ENCODE measurements around the gene SYNPO2. TPM values are rescaled to one million over a fixed set of nuclear protein-coding genes. Genes with fewer than 3 reads are reported as not detected.

SYNPO2 gene
- total RNA-seq, 3 donors from 2014 or later, result 18.9 to 804 (median 91.1) TPM

DNA sequence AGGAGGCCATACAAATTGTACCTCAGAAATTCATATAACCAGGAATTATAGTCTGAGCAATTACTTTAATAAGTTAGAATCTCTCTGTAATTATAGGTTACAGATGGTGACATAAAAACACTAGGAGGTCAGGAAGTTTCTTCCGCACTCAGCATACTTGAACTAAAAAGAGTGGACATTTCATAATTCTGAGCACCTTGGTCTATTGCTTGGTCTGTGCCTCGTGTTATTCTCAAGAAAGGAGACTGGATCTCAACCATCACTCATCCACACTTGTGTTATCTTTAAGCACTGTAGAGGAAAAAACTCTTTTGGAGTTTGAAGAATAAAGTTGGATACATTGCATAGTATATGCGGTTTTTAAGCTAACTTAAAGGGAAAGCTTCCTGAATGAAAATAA is 91.1 kb downstream of the SYNPO2 start:
- Histone ChIP-seq H3K9me3 (no peaks in the 10 kb centered on the region), H3K36me3 (ENCODE audit: low read depth) (no peaks in the 10 kb centered on the region), H3K4me3 (no peak overlapping the region), H3K4me1 (ENCODE audit: low read depth) (no peaks in the 10 kb centered on the region)
- TF ChIP-seq, protein P1, sequence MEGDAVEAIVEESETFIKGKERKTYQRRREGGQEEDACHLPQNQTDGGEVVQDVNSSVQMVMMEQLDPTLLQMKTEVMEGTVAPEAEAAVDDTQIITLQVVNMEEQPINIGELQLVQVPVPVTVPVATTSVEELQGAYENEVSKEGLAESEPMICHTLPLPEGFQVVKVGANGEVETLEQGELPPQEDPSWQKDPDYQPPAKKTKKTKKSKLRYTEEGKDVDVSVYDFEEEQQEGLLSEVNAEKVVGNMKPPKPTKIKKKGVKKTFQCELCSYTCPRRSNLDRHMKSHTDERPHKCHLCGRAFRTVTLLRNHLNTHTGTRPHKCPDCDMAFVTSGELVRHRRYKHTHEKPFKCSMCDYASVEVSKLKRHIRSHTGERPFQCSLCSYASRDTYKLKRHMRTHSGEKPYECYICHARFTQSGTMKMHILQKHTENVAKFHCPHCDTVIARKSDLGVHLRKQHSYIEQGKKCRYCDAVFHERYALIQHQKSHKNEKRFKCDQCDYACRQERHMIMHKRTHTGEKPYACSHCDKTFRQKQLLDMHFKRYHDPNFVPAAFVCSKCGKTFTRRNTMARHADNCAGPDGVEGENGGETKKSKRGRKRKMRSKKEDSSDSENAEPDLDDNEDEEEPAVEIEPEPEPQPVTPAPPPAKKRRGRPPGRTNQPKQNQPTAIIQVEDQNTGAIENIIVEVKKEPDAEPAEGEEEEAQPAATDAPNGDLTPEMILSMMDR (IDR thresholded peaks at IDR 0.05), result no peak
- intact Hi-C loops (cut with DNase I, micrococcal nuclease), result loop anchor here in 1 of 2 donors (10.0 kb wide), 2 partner anchors 235 to 305 kb away; no protein-coding TSS in a partner anchor
- DNase-seq (no peak), ATAC-seq (no peak)

DNA sequence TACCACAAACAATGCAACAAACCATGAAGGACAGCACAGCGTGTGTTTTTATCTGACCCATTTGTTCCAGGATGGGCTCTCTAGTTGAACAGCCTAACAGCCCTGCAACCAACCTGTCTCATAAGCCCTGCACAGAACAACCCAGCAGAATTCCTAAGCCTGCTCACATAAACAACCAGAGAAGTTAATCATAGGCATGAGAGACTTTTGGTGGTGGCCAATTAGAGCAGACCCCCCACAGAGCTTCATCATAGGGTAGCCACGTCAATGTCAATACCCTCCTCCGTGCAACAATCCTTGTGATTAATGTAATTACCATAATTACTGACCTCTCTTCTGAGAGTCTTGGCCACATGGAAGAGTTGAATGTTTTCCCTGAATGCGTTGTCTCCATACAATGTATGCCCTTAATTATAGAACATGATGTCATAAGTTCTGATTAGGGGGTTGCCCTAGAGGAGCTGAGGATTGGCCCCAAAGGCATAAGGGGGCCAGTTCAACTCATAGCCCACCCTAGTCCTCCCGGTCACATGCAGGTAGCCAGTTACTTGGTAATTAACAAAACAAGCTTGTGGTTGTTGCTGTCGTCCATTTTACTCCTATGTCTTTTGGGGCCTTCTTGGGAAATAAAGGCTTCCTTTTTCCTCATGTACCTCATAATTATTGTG is 92.7 kb downstream of the SYNPO2 start:
- H3K4me1 ChIP-seq (ENCODE audit: low read depth), result no peaks in the 10 kb centered on the region
- H3K36me3 ChIP-seq (ENCODE audit: low read depth), result no peaks in the 10 kb centered on the region
- H3K9me3 ChIP-seq, result no peaks in the 10 kb centered on the region
- ATAC-seq (no peak), DNase-seq (no peak)
- TF ChIP-seq, protein P1 (IDR thresholded peaks at IDR 0.05), result no peak
- H3K4me3 ChIP-seq, result no peak overlapping the region
- intact Hi-C loops (cut with DNase I, micrococcal nuclease), result loop anchor here in 1 of 2 donors (10.0 kb wide), 1 partner anchor 303 kb away; no protein-coding TSS in a partner anchor

DNA sequence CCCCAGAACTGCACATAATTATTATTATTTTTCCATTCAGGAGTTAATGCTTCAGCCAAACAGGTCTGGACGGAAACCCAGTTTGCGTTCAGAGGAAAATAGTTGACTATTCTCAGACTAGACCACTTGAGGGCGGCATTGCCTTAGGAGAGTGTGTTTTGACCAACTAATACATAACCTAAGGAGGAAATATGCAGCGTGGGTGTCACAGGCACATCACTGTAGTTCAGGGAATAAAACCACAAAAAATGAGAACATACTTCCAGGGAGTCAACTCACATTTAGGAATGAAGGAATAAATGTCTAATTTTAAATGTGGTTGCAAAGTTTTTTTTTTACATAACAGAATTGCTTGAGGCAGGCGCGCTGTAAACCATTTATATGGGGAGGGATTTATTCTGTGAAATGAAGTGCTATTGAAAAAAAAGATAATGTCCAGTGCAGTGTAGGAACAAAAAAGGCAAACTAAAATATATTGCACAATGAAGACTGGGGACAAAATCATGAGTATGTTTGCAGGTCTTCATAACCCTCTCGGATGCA is 93.3 kb downstream of the SYNPO2 start:
- intact Hi-C loops (cut with DNase I, micrococcal nuclease), result loop anchor here in 1 of 2 donors (10.0 kb wide), 1 partner anchor 303 kb away; no protein-coding TSS in a partner anchor
- TF ChIP-seq, protein P1 (IDR thresholded peaks at IDR 0.05), result peak; percentile 42
- Histone ChIP-seq H3K36me3 (ENCODE audit: low read depth) (no peaks in the 10 kb centered on the region), H3K9me3 (no peaks in the 10 kb centered on the region), H3K4me1 (ENCODE audit: low read depth) (no peaks in the 10 kb centered on the region), H3K4me3 (no peak overlapping the region)
- DNase-seq (peak in 1 of 3 donors; percentile 70), ATAC-seq (peak; percentile 92)

DNA sequence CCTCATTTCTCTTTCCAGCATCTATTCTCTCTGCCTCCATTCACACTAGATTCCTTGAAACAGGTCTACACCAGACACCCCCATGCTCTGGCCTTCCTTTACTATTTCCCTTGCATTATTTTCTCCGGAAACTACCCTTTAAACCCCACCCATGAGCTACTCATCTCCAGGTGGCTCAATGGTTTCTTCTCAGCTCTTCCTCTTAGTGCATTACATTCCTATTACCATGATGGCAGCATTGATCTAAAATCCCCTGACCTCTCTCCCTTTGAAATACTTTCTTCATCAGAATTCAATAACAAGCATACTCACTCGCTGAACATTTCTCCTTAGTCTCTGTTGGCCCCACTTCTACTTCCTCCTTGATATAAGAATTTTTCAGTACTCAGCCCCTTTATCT is 94.6 kb downstream of the SYNPO2 start:
- ATAC-seq, result no peak
- Histone ChIP-seq H3K36me3 (ENCODE audit: low read depth) (no peaks in the 10 kb centered on the region), H3K9me3 (no peaks in the 10 kb centered on the region), H3K4me3 (no peak overlapping the region), H3K4me1 (ENCODE audit: low read depth) (no peaks in the 10 kb centered on the region)
- TF ChIP-seq, protein P1 (IDR thresholded peaks at IDR 0.05), result no peak
- DNase-seq, result no peak
- intact Hi-C loops (cut with DNase I, micrococcal nuclease), result loop anchor here in 1 of 2 donors (10.0 kb wide), 1 partner anchor 302 kb away; no protein-coding TSS in a partner anchor

DNA sequence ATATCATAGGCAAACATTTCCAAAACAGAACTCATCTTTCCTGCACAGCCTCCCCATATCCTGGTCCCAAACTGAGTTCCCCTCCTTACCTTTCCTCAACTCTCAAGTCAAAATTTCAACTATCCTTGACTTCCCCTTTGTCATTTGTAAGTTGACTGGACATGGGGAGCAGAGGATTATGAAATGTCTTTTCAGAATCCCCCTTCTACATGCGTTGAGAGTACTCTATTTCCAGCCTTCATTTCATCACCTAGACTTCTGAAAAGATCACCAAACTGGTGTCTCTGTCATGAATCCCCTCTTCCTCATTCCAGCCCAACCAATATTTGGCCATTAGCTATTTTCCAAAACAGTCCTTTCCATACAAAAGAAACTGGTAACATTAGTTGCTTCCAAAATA is 95.2 kb downstream of the SYNPO2 start:
- no peaks in the 10 kb centered on the region for H3K4me1 ChIP-seq (ENCODE audit: low read depth)
- TF ChIP-seq, protein P1 (IDR thresholded peaks at IDR 0.05), result no peak
- no peaks in the 10 kb centered on the region for H3K36me3 ChIP-seq (ENCODE audit: low read depth)
- DNase-seq (no peak), ATAC-seq (no peak)
- intact Hi-C loops (cut with DNase I, micrococcal nuclease), result loop anchor here in 1 of 2 donors (10.0 kb wide), 1 partner anchor 301 kb away; no protein-coding TSS in a partner anchor
- H3K9me3 ChIP-seq, result no peaks in the 10 kb centered on the region
- H3K4me3 ChIP-seq, result no peak overlapping the region

Data from mucosa of descending colon (tissue), 3 donors.